Ascending aorta (tissue), 2 donors: ENCODE results near the gene PTN. TPM values are rescaled to one million over a fixed set of nuclear protein-coding genes. Genes with fewer than 3 reads are reported as not detected.

Source experiments
- DNase-seq, 2 donors: peaks; one replicate each; pipeline ENCODE4 v3.0.0-alpha.2; 2019; ENCODE audit warnings: low spot score in 2 of 2
- H3K27ac ChIP-seq, 2 donors: fragments of 200-600 bp; sonication (generic); one replicate each; pipeline ENCODE4 v1.5.1; 2016 to 2017; ENCODE audit warnings: mild to moderate bottlenecking in 1 of 2
- H3K27me3 ChIP-seq: fragments of 200-600 bp; sonication (generic); one replicate; pipeline ENCODE4 v1.5.1; 2017
- H3K36me3 ChIP-seq, 2 donors: fragments of 200-600 bp; sonication (generic); one replicate each; pipeline ENCODE4 v1.5.1; 2016
- H3K4me1 ChIP-seq, 2 donors: fragments of 200-600 bp; sonication (generic); one replicate each; pipeline ENCODE4 v1.5.1; 2016 to 2017; ENCODE audit warnings: mild to moderate bottlenecking in 1 of 2
- H3K4me3 ChIP-seq, 2 donors: fragments of 200-600 bp; sonication (generic); one replicate each; pipeline ENCODE4 v1.5.1; 2016 to 2017; ENCODE audit warnings: mild to moderate bottlenecking in 1 of 2
- H3K9me3 ChIP-seq, 2 donors: fragments of 200-600 bp; sonication (generic); one replicate each; pipeline ENCODE4 v1.5.1; 2016
- intact Hi-C: fragments of 100-400 bp; cut with DNase I; formaldehyde crosslinking; loops from one replicate; pipeline ENCODE4 v1.15.1; 2023
- total RNA-seq: library from RNA; depleted of rRNA; stranded (reverse); fragments of >200 nt; gene quantifications from one replicate; pipeline ENCODE4 v1.1.0, GENCODE V29; 2016
- TF ChIP-seq, protein P1 (sequence below), 3 experiments: fragments of 200-600 bp in 2 of 3; fragments of 450-650 bp in 1 of 3; sonication (generic) in 2 of 3; IDR thresholded peaks; one replicate each; pipeline ENCODE4 v1.5.1; 2016 to 2019; ENCODE audit warnings: antibody characterized with exemption in 3 of 3, mild to moderate bottlenecking in 1 of 3, moderate library complexity in 1 of 3

Gene PTN
- total RNA-seq, 1 donor from 2014 or later, result 10.4 TPM

DNA sequence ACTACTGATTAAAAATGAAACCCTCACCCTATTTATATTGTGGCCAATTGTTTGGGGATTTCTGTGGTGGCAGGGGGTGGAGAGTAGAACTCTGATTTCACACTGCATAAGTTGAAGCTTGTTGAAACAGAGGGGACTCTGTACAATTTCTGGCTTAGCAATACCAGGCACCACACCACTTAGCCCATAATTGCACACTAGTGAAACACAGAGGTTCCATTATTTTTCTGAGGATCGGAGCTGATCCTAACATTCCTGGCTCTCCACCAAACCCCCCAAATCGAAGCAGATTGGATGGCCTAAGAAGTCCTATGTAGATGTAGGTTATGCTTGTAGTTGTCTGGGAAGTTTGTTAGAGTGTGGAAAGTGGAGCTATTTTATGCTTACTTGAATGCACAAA lies 47.0 kb downstream of the PTN start:
- Histone ChIP-seq H3K4me1 (no peaks in the 10 kb centered on the region), H3K4me3 (no peak overlapping the region), H3K9me3 (no peaks in the 10 kb centered on the region), H3K36me3 (no peaks in the 10 kb centered on the region), H3K27ac (no peak overlapping the region), H3K27me3 (no peaks in the 10 kb centered on the region)
- intact Hi-C loops, result no loop called here
- DNase-seq, result no peak
- TF ChIP-seq, protein P1, sequence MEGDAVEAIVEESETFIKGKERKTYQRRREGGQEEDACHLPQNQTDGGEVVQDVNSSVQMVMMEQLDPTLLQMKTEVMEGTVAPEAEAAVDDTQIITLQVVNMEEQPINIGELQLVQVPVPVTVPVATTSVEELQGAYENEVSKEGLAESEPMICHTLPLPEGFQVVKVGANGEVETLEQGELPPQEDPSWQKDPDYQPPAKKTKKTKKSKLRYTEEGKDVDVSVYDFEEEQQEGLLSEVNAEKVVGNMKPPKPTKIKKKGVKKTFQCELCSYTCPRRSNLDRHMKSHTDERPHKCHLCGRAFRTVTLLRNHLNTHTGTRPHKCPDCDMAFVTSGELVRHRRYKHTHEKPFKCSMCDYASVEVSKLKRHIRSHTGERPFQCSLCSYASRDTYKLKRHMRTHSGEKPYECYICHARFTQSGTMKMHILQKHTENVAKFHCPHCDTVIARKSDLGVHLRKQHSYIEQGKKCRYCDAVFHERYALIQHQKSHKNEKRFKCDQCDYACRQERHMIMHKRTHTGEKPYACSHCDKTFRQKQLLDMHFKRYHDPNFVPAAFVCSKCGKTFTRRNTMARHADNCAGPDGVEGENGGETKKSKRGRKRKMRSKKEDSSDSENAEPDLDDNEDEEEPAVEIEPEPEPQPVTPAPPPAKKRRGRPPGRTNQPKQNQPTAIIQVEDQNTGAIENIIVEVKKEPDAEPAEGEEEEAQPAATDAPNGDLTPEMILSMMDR (IDR thresholded peaks at IDR 0.05), result no peak

DNA sequence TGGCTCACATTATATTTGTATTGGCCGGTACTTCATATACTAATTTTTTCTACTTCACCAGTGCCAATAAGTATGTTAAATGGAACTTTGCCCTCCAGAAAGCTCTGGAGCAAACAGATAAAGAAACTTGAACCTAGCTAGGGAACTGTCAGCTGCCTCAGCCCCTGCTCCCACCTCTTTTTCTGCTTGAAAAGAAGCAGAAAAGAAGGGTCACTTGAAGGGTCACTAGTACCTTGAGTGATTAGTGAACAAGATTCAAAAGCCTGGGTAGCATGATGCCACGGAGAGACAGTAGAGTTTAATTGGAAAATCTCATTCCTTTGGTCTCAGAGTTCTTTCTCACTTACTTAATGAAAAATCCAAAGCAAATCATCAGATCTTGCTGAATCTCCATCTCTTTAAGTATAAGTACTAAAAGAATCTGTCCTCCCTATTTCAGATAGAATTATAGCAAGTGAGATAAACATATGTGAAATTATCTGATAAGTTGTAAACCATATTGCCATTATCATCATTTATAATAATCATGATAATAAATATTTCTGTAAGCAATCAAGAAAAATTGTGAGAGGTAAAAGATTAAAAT lies 47.7 kb downstream of the PTN start:
- H3K27ac ChIP-seq, result no peak overlapping the region
- H3K4me3 ChIP-seq, result no peak overlapping the region
- DNase-seq, result no peak
- H3K27me3 ChIP-seq, result no peaks in the 10 kb centered on the region
- no peaks in the 10 kb centered on the region for H3K36me3 ChIP-seq
- TF ChIP-seq, protein P1 (IDR thresholded peaks at IDR 0.05), result no peak
- intact Hi-C loops, result no loop called here
- H3K4me1 ChIP-seq, result no peaks in the 10 kb centered on the region
- H3K9me3 ChIP-seq, result no peaks in the 10 kb centered on the region

DNA sequence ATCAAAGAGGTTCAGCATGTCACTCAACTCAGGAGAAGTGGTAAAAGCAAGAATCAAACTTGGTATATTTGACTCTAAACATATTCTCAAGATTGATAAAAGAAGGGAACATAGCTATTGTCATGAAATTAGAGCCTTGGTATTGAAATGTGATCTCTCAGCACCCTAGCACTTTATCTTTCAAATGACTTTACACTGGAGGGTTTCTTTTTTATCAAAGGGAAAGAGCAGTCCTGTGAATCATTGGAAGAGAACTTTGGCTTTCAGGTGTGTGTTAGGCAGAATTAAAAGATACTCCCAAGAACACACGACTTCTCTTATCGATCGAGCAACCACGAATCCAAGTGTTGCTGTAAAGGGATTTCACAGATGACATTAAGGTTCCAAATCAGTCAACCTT lies 54.4 kb downstream of the PTN start:
- Histone ChIP-seq H3K27ac (no peak overlapping the region), H3K9me3 (no peaks in the 10 kb centered on the region), H3K4me3 (no peak overlapping the region), H3K36me3 (no peaks in the 10 kb centered on the region), H3K4me1 (no peaks in the 10 kb centered on the region), H3K27me3 (no peaks in the 10 kb centered on the region)
- TF ChIP-seq, protein P1 (IDR thresholded peaks at IDR 0.05), result no peak
- intact Hi-C loops, result no loop called here
- no peak for DNase-seq

DNA sequence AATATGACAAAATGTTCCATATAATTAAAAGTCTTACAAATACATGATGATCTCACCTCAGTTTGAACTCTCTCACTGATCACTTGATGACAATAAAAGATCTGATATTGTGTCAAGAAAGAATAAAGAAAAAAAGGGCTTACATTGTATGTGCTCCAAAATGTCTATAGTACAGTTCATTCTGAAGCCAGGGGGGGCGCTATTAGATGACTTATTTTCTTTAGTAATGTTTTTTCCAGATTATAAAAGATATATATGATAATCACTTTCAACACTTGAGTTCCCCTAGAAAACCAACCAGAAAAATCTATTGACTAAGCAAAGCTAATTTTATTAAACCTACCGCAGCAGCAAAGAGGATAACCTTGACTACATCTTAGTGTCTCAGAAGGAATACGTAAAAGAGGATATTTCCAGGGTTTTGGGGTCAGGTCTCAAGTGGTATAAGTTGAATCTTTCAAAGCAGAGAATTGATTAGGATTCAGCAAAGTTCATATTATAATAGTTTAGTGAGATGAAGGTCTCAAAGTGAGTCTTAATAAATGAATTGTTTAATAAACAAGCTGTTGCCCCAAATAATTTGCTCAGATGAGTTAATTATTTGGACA lies 55.8 kb downstream of the PTN start:
- Histone ChIP-seq H3K27me3 (no peaks in the 10 kb centered on the region), H3K9me3 (no peaks in the 10 kb centered on the region), H3K4me3 (no peak overlapping the region), H3K4me1 (no peaks in the 10 kb centered on the region), H3K36me3 (no peaks in the 10 kb centered on the region), H3K27ac (no peak overlapping the region)
- TF ChIP-seq, protein P1 (IDR thresholded peaks at IDR 0.05), result no peak
- intact Hi-C loops, result no loop called here
- no peak for DNase-seq

DNA sequence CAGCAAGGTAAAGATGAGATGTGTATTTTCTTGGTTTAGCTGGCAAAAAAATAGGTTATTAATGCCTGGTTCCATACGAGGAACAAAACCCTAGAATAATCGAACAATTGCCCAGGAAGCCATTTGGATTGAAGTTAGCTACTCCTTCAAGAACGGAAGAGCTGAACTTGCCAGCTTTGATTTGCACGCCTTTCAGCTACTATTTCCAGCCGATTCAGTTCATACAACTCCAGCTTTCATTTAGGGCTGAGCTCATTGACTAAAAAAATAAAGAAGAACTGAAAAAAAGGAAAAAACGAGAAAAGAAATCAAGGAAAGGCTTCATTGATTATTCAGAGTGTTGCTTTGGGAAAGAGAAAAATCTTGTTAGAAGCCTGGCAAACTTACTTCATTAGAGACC lies 60.4 kb downstream of the PTN start:
- TF ChIP-seq, protein P1 (IDR thresholded peaks at IDR 0.05), result no peak

More for the DNA sequence above, 60.4 kb downstream of the PTN start:
- Histone ChIP-seq H3K4me1 (no peaks in the 10 kb centered on the region), H3K27me3 (no peaks in the 10 kb centered on the region), H3K9me3 (no peaks in the 10 kb centered on the region), H3K36me3 (no peaks in the 10 kb centered on the region), H3K27ac (no peak overlapping the region), H3K4me3 (no peak overlapping the region)
- DNase-seq, result no peak
- intact Hi-C loops, result no loop called here
